HepG2 (cell line): Measurements from ENCODE around the gene MCRIP2. TPM values are rescaled to one million over a fixed set of nuclear protein-coding genes. Genes with fewer than 3 reads are reported as not detected.

Source experiments
- ATAC-seq: fragments of 200-7000 bp; cut with Tn5 transposase; 3 replicates; pipeline ENCODE4 v1.9.1; 2020; ENCODE audit warnings: mild to moderate bottlenecking, moderate library complexity
- BruUV-seq: library from RNA; stranded (reverse); fragments of 400-500 nt; replicated peaks from 2 replicates; lab custom pipeline; 2021; lab: Mats Ljungman, UMichigan
- CTCF ChIA-PET: fragments of 300-600 bp; formaldehyde crosslinking; extraction: SDS; loops from one replicate; lab custom pipeline; 2021; ENCODE audit warnings: low total read pairs, inconsistent platforms, low intra/inter-chr PET ratio; lab: Yijun Ruan, JAX
- POLR2A ChIA-PET: fragments of 350-600 bp; sonication (Branson Sonifier 250); formaldehyde crosslinking; loops from one replicate; lab custom pipeline; 2020; ENCODE audit warnings: antibody characterized with exemption, inconsistent platforms; lab: Yijun Ruan, JAX
- DNase-seq: peaks from one replicate; pipeline ENCODE4 v3.0.0-alpha.2; 2015; ENCODE audit warnings: low spot score
- FAIRE-seq: peaks from 3 replicates; lab custom pipeline; 2011; peaks lifted over from hg19 to GRCh38; lab: Jason Lieb, UNC
- H2AFZ ChIP-seq: one replicate; pipeline ENCODE4 v1.6.1; 2011; ENCODE audit warnings: low read length, inconsistent platforms
- H3K27ac ChIP-seq: fragments of 300-600 bp; 3 replicates; pipeline ENCODE4 v1.8.0; 2011; ENCODE audit warnings: mixed run types, mild to moderate bottlenecking, mixed read lengths, low read length, inconsistent platforms; ENCODE audit not compliant: insufficient read depth; ENCODE audit errors: extremely low read length
- H3K27me3 ChIP-seq, 2 experiments: fragments of 200-600 bp in 1 of 2; 2 replicates in 1 of 2; 3 replicates in 1 of 2; pipeline versions ENCODE4 v1.6.0 to v1.8.0; 2011; ENCODE audit warnings: low read length in 2 of 2, mild to moderate bottlenecking in 2 of 2, moderate library complexity in 2 of 2, inconsistent platforms in 1 of 2; ENCODE audit not compliant: insufficient read depth in 2 of 2, control insufficient read depth in 1 of 2
- H3K36me3 ChIP-seq, 2 experiments: fragments of 200-600 bp in 1 of 2; replicated peaks in 1 of 2; 2 replicates in 1 of 2; 3 replicates in 1 of 2; pipeline versions ENCODE4 v1.5.1 to v1.8.0; 2011; ENCODE audit warnings: low read length in 2 of 2, inconsistent platforms in 1 of 2; ENCODE audit not compliant: insufficient read depth in 2 of 2, control insufficient read depth in 1 of 2
- H3K4me1 ChIP-seq: 2 replicates; pipeline ENCODE4 v1.5.1; 2012; ENCODE audit warnings: low read length, inconsistent platforms; ENCODE audit not compliant: insufficient read depth
- H3K4me2 ChIP-seq: 2 replicates; pipeline ENCODE4 v1.6.0; 2011; ENCODE audit warnings: low read depth, low read length, inconsistent platforms
- H3K4me3 ChIP-seq, 3 experiments: fragments of 200-600 bp in 1 of 3; sonication (generic), shearing (Covaris generic) in 1 of 3; replicated peaks in 1 of 3; 2 replicates each; pipeline ENCODE4 v1.5.1; 2011 to 2016; ENCODE audit warnings: low read length in 3 of 3, inconsistent platforms in 2 of 3, low read depth in 2 of 3, mild to moderate bottlenecking in 2 of 3, control low read depth in 1 of 3, mixed read lengths in 1 of 3; ENCODE audit not compliant: insufficient read depth in 1 of 3
- H3K79me2 ChIP-seq: one replicate; pipeline ENCODE4 v1.6.1; 2011; ENCODE audit warnings: low read length, inconsistent platforms; ENCODE audit not compliant: insufficient read depth
- H3K9ac ChIP-seq: 2 replicates; pipeline ENCODE4 v1.6.0; 2011; ENCODE audit warnings: mild to moderate bottlenecking, low read depth, low read length, inconsistent platforms; ENCODE audit not compliant: insufficient read depth
- H3K9me3 ChIP-seq: 2 replicates; pipeline ENCODE4 v1.5.1; 2012; ENCODE audit warnings: mild to moderate bottlenecking, low read length
- H4K20me1 ChIP-seq: 2 replicates; pipeline ENCODE4 v1.6.0; 2011; ENCODE audit warnings: inconsistent platforms, mild to moderate bottlenecking, low read length, moderate library complexity; ENCODE audit not compliant: insufficient read depth
- AGO2 ChIP-seq: fragments of 200-400 bp; formaldehyde crosslinking; optimal IDR thresholded peaks from 2 replicates; pipeline ENCODE3; 2017; ENCODE audit warnings: mild to moderate bottlenecking, low read depth, low read length, moderate library complexity
- PHF20 ChIP-seq: sonication (generic); formaldehyde crosslinking; IDR thresholded peaks from 2 replicates; pipeline ENCODE4 v1.5.0; 2020; ENCODE audit warnings: mild to moderate bottlenecking, missing genetic modification reagents
- RBFOX2 ChIP-seq: fragments of 200-400 bp; formaldehyde crosslinking; IDR thresholded peaks from 2 replicates; pipeline ENCODE4 v1.6.1; 2017; ENCODE audit warnings: low read depth, mild to moderate bottlenecking, low read length
- SIN3A ChIP-seq: IDR thresholded peaks from 2 replicates; pipeline ENCODE4 v1.6.1; 2011; ENCODE audit warnings: low read depth, mild to moderate bottlenecking, control low read depth, low read length, borderline replicate concordance
- TFAP4 ChIP-seq: sonication (generic); IDR thresholded peaks from 2 replicates; pipeline ENCODE4 v1.6.1; 2016; ENCODE audit warnings: low read depth, borderline replicate concordance
- ZNF275 ChIP-seq: sonication (generic); formaldehyde crosslinking; IDR thresholded peaks from 2 replicates; pipeline ENCODE4 v1.8.0; 2022; ENCODE audit warnings: missing genetic modification reagents, mild to moderate bottlenecking, inconsistent platforms, borderline replicate concordance
- ZNF484 ChIP-seq: sonication (generic); formaldehyde crosslinking; IDR thresholded peaks from 2 replicates; pipeline ENCODE4 v1.5.1; 2020; ENCODE audit warnings: mild to moderate bottlenecking, low read depth, missing genetic modification reagents, borderline replicate concordance
- ZNF614 ChIP-seq: IDR thresholded peaks from 2 replicates; pipeline ENCODE4 v1.6.1; 2018; ENCODE audit warnings: missing biosample characterization, missing genetic modification reagents, inconsistent platforms, borderline replicate concordance
- WGBS: methylation state at CpG from one replicate; pipeline ENCODE4 v1.1.6; 2017; ENCODE audit warnings: low lambda C conversion rate; 5-methylcytosine and 5-hydroxymethylcytosine counted together
- in situ Hi-C: cut with HindIII; loops from 2 replicates; pipeline ENCODE4 v1.10.0; 2017; ENCODE audit warnings: low pct_unique_long_range_greater_than_20kb; ENCODE audit not compliant: extremely low pct_ligation_motif_present
- intact Hi-C: fragments of 100-400 bp; cut with micrococcal nuclease; formaldehyde crosslinking; loops from one replicate; pipeline ENCODE4 v1.10.0; 2022; ENCODE audit not compliant: unreplicated experiment
- polyA plus RNA-seq, 8 experiments: library from polyadenylated mRNA; depleted of rRNA in 3 of 8; stranded (reverse) in 7 of 8; unstranded in 1 of 8; fragments of >200 nt; fragmentation: Illumina TruSeq in 4 of 8; extraction: Trizol in 4 of 8; gene quantifications; 2 replicates each; pipeline versions ENCODE4 v1.2.1 to v1.2.3, GENCODE V29; 2011 to 2016; ENCODE audit warnings: low read depth in 4 of 8, missing spikeins in 1 of 8, mixed read lengths in 1 of 8; ENCODE audit not compliant: insufficient read depth in 1 of 8
- total RNA-seq, 5 experiments: library from RNA; depleted of rRNA; stranded (reverse); fragments of >200 nt; fragmentation: Illumina TruSeq; extraction: Trizol; gene quantifications; 2 replicates each; pipeline ENCODE4 v1.2.3, GENCODE V29; 2016; ENCODE audit warnings: low read depth in 1 of 5

The MCRIP2 gene
- total and polyA plus RNA-seq, 2 of the 13 experiments (the other 11 are each of a cell fraction or from before 2014, with no cell fraction given), result 39.6 to 76.7 TPM

- no peaks in the 10 kb centered on the region; a peak in 1 of 5 replicates for H3K36me3 ChIP-seq
- H3K4me1 ChIP-seq, result peaks cover 44% of the 10 kb centered on the region
- H3K79me2 ChIP-seq, result peaks cover 6% of the 10 kb centered on the region
- intact Hi-C loops, result no loop called here
- H4K20me1 ChIP-seq, result no peaks in the 10 kb centered on the region
- POLR2A ChIA-PET, result no interaction called here
- CTCF ChIA-PET, result no interaction called here
- H3K27me3 ChIP-seq, result no peaks in the 10 kb centered on the region
- H3K9ac ChIP-seq, result no peak overlapping the region
- DNase-seq, result no peak
- in situ Hi-C loops, result no loop called here
- TF ChIP-seq ZNF614 (CRISPR knock-in tag), result no peak
- TF ChIP-seq ZNF275 (CRISPR knock-in tag), result no peak
- no peak for TF ChIP-seq ZNF484 (CRISPR knock-in tag)
- TF ChIP-seq RBFOX2, result peak; percentile 69; the same call in 1 of the 2 replicates
- no peak for TF ChIP-seq TFAP4
- TF ChIP-seq PHF20 (CRISPR knock-in tag), result no peak
- TF ChIP-seq AGO2, result peak; percentile 69
- TF ChIP-seq SIN3A, result no peak
- TF ChIP-seq, all 625 proteins: peak for 2
- Histone ChIP-seq H3K4me2 (no peak overlapping the region), H3K27ac (no peak overlapping the region), H3K9me3 (no peaks in the 10 kb centered on the region), H3K4me3 (no peak overlapping the region), H2AFZ (no peak overlapping the region)
- FAIRE-seq (no peak), ATAC-seq (no peak)
- BruUV-seq, result no TSS peak
- 96% methylated on average over 44 of the region's 74 CpGs for WGBS
These were observed 8.1 kb upstream of the MCRIP2 start for GRCh38 chr16:633336-634050.
